HG03064 (cell line): Measurements from ENCODE around the gene TNFAIP8L3.

Source experiments
- ATAC-seq: cut with Tn5 transposase; IDR thresholded peaks from one replicate; pipeline ENCODE4 v1.9.1; 2021; ENCODE audit warnings: low read depth; ENCODE audit not compliant: unreplicated experiment

TNFAIP8L3 gene

DNA sequence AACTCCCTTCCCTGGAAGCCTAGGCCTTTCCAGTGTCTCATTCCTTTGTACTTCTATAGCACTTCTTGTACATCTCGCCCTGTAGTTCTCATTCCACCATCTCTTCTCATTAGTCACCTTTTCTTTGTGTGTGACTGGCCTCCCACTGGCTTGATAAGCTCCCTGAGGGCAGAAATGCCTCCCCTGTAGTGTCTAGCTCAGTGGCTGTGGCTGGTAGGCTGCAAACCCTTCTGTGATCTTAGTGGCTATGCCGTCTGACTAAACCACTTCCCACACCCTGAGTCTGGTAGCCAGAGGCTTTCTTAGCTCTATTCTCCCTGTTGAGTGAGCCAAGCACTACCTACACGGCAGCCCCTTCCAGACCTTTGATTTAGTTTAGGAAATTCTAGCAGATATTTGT is 24.4 kb upstream of the TNFAIP8L3 start:
- ATAC-seq: no peak

DNA sequence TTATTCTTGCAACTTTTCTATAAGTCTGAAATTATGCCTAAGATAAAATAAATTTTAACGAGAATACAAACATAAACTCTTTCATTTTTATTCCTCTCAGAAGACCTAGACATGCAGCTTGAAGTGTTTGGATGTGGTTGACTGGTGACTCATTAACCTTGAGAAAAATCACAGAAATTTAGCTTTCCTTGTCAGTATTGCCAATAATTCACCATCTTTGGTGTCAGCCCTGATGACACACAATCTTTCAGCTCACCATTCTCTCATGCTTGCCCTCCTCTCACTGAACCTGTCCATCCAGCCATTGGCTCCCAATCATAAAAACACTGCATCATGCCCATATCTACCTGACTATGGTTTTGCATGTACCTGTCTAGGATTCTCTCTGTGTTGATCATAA is 22.6 kb upstream of the TNFAIP8L3 start:
- no peak for ATAC-seq

DNA sequence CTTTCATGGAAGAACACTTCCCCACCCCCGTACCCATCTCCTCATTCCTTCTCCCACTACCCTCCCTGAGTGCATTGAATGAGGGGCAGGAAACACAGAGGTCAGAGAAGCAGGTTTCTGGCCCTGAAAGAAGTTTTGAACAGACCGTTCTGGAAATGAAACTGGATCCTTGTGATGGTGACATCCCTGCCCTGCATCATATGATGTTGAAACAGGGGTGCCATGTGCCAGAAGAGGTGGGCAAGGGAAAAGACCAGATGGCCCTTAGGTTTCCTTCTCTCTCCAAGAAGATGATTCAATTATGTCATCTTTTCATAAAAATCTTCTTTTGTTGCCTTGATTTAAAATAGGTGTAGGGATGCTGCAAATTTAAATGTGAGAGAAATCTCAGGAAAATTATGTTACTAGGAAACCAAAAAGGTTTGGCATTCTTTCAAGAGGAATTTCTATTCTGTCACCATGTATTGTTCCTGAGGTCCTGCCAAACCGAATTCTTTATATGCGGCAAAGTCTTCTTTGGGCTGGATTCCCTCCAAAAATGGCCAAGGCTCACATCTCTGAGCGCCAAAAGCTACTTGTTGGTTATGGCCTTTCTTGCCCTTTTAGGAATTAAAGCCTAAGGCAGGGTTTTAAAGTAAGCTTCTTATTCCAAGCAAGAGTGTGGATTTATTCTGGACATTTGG is 19.9 kb upstream of the TNFAIP8L3 start:
- ATAC-seq: no peak

DNA sequence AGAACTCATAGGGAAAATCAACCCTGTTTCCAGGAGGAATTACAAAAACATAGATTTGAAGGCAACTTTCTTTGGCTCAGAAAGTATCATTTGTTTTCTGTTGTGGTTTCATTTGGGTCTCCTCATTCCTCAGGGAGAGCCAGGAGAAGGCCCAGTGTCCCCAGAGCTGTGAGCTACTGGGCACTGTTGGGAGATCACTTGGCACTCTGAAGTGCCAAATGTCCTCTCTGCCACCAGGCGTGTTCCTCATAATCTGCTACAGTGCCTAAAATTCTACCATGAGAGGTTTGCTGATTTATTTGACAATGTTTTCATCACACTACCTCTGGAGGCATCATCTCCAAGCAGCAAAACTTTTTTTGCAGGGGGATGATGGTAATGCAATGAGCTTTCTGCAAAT is 17.4 kb upstream of the TNFAIP8L3 start:
- ATAC-seq: no peak

DNA sequence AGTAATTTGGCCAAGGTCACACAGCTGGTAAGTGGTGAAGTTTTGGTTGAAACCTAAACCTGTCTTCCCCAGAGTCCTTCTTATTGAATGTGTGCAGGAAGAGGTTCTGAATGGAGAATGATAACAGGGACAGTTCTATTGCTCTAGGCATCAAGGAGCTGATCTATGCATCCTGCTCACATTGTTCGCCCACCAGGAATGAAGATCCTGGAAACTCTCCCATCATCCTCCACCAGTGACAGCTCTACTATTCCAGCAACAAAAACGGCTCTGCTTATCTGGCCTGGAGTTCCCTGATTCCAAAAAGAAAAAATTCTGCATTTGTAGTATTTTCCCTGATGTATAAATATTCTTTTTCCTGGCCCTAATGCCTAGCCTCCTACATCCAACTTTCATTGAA is 16.4 kb upstream of the TNFAIP8L3 start:
- no peak for ATAC-seq

DNA sequence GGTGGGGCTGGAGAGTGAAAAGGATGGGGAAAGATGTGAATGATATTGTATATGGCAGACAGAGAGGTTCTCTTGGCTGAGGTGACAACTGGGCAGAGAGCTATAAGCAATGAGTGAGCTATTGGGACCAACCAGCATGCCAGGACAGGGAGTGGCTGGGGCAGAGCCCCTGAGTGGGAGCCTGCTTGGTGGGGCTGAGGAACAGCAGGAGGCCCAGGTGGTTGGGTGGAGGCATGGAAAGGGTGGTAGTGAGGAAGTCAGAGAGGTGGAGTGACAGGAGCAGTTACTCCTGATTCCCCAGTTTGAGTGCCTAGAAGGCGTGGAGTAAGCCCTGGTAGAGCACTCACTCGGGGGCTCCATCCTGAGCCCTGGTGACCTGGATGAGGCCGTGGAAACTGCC is 15.5 kb upstream of the TNFAIP8L3 start:
- no peak for ATAC-seq

DNA sequence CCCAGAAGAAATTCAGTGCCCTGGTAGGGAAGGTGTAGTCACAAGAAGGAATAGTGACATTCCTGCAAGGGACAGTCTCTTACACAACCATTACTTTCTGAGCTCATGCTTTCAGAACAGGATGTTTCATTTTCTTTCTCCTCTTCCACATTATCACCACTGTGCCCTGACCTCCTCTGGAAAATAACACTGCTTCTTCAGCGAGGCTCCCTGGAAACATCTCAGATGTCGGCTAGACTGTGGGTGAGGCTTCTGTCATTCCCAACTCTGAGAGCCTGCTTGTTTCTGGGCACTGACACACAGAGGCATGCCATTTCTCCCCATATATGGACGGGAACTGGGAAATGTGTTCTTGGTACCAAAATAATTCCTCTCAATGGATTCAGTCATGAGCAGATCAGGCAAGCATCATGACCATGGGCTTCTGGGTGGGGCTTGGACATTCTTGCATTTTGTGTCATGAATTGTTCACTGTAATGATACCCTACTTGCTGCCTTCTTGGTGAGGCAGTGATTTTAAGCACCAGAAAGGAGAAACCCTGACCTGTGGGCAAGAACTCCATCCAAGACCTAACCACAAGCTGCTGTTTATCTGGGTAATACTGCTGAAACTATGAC is 14.3 kb upstream of the TNFAIP8L3 start:
- ATAC-seq: no peak

DNA sequence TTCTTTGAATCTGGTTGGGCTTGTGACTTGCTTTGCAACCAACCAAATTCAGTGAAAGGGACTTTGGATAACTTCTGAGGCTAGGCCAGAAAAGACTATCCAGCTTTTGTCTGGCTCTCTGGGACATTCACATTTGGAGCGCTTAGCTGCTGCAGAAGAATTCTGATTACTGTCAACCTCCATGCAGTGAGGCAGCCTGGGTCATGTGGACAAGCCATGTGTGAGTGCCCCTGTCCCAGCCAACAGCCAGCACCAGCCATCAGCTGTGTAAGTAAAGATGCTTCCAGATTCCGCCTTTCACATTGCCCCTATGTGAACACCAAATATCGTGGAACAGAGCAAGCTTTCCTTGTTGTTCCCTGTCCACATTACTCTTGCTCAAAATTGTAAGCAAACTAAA is 12.9 kb upstream of the TNFAIP8L3 start:
- no peak for ATAC-seq

DNA sequence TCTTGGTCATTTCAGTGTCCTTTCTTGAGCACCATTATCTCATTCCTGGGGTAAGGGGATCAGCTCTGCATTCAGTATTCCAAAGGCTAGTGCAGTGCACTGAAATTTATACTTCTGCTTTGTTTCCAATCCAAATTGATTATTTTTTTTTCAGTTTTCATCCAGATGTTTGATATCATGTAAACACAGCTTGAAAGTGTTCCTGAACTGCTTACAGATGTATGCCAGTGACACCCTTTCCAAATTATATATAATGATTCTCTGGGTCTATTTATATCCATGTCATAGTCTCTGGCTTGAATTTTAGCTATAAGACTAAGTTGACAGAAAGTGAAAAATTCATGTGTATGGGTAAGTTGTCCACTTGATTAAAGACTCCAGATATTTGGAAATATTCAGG is 11.8 kb upstream of the TNFAIP8L3 start:
- no peak for ATAC-seq

DNA sequence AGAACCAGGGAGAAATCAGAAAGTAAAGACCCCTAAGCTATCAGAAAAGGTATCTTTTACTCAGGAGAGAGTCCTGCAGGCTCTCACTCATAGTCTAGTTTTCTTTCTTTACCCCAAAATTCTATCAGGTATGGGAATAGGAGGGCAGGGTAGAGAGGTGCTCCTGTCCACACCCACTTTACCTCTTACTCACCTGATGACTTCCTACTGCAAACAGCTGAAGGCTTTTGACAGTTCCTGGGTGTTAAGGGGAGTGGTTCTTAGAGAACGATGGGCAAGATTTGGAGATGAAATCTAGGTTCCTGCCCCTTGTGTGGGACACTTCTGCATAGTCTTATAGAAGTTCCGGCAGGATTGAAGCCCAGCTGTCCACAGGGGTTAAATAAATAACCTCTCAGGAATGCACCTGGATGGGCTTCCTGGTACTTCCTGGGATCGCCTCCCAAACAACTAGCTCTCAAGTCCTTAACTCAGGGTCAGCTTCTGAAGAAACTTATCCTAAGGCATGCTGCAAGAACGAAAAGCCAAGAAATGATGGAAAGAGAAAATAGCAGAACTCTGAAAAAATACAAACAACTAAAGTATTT is 10.8 kb upstream of the TNFAIP8L3 start:
- ATAC-seq: no peak

DNA sequence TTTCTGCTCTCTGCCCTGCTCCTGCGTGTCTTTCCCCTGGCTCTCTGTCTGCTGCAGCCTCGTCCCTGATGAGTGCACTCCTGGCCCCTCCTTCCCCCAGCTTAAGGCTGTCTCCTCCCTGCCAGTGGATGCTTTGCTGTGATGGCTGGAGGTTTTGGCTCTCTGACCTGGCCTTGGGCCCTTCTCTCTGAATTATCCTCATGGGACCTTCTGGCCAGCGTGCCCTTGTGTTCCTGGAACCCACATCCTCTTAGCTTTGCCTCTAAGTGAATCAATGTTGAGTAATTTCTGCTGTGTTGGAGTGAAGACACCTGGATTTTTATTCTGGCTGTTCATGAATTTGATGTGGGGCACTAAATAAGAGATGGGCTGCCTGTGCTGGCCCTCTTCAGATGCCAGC is 9.8 kb upstream of the TNFAIP8L3 start:
- no peak for ATAC-seq

DNA sequence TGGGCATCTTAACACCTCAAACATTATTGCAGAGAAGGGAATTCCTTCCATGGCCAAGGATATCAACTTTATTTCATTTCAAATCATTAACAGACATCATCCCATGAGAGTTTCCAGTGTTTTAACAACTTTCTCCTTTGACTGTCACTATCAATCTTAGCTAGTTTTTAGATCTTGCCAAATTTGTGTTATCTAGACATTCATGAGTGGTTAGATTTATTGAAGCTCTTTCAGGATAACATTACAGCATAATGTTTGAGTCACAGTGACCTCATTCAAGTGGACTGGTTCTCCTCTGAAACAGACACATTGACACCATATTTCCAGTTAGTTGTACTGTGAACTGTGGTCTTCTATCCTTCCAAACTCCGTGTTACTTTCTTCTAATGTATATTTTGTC is 8.6 kb upstream of the TNFAIP8L3 start:
- no peak for ATAC-seq

DNA sequence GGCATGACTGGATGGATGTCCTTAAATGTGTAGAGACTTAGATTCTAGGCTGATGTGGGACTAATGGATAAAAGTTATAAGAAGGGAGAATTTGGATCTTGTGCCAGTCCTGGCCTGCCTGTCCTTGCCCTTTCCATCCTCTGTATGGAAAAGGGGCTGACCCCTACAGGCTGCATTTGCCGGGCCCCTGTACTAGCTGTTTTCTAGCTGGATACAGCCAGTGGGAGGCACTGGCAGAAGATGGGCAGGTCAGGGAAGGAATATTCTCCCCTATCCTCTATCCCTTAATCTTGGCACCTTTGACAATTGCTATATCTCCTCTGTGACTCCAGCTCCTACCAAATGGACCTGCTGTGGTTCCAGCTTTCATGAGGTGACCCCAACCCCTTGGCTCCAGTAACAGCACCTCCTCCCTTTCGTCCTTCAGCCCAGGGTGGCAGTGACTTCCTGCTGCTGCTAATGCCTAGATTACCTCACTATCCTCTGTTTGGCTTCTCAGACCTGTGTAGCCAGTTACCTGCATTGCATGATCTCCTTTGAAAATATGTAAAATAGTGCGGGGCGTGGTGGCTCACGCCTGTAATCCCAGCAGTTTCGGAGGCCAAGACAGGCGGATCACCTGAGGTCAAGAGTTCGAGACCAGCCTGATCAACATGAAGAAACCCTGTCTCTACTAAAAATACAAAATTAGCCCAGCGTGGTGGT is 6.2 kb upstream of the TNFAIP8L3 start:
- ATAC-seq: no peak

DNA sequence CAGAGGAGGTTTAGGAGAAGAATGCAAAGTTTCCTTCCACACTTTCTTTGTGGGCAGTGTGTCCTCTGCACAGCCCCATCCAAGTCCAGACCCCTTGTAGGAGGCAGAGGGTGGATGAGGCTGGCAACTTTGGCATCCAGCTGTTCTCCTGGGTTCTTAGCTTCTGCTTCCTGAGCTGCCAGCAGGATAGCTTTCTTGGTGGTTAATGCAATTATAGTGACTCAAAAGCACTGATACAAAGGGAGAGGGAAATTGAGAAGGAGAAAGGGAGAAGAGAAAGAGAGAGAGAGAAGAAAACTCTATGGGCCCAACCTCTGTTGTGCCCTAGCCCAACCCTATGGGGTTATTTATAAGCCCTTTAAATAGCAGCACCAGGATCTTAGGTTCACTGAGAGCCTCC is 4.5 kb upstream of the TNFAIP8L3 start:
- ATAC-seq: no peak

DNA sequence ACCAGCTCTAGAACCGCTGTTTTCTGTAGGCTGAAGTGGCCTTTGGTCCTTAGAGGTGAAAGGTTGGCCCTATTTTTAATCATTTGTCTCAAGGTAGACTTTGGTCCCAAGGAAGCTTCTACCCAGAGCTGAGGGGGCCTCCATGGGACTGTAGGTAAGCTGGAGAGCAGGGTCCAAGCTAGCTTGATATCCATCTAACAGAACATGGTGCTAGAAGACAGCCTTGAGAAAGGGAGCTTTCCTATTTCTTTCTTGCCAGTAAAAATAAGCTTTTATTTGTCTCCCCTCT is 3.6 kb upstream of the TNFAIP8L3 start:
- ATAC-seq: no peak

DNA sequence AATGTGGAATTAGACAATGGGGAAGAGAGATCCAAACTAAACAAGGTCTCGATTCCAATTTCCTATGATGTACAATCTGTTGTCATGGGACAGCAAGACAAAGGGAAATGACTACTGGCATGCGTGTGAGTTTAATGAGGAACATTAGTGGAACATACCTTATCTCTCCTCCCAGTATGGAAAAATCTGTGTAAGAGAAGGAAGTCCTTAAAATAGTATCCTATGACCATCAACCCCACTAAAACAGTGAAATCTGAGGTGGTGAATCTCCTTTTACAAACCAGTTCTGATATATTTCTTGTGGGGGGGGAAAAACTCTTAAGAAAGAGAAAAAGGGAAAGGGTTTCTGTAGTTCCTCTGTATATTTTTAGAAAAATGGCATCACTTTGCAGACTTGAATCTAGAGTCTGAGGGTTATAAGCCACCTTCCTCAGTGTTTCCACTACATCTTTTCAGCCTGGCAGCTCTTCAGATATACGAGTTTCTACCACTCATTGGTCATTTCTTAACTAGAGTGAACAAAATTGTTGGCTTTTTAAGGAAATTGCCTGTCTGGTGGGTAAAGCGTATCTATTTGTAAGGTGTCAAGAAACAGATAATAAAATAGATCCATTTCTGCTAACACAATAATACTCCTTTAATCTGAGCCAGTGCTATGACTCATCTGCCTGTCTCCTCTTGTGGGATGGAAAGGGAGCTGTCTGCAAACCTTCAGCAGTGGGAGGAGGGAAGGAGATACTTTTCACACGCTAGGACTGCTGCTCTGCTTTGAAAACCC is 3.0 kb upstream of the TNFAIP8L3 start:
- no peak for ATAC-seq

DNA sequence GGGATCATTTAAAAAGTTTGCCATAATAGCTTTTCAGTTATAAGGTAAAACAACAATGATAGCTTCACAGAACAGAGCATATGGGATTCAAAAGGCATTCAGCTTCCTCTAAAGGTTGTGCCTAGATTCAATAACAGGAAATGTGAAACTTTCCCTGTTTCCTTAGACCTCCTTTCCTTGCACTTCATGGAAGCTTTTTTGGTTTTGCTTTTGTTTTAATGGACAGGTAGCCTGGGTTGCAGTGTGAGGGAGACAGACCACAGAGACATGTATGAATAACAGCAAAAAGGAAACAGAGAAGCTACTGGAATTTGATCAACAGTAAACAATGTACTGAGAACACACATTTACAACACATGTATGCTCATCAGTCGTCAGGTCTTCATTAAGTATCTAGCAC is 2.3 kb upstream of the TNFAIP8L3 start:
- no peak for ATAC-seq

DNA sequence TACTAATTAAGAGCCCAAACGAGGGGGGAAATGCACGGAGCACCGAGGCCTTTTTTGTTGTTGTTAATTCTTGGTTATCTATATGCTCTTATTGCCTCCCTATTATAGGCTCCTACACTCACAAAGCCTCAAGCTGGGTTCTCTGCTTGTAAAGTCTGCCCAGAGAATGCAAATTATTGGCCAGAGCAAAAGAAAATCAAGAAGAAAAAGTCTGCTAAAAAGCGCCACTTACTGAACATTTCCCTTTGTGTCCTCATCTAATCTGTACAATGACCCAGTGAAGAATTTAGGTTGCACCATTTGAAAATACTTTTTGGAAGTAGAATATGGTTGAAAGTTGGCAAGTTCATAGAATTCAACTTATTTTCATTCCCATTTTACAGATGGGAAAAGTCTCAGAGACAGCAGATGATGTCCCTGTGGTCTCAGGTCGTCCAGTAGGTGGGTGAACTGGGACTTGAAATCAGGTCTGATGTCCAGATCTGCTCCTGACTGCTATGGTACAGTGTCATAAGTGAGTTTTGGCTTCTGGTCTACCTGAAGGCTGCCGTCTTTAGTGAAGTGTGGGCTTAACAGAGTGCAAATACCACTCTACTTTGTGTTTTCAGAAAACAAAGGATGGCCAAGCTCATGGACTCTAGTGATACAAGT is 1.1 kb upstream of the TNFAIP8L3 start:
- no peak for ATAC-seq

DNA sequence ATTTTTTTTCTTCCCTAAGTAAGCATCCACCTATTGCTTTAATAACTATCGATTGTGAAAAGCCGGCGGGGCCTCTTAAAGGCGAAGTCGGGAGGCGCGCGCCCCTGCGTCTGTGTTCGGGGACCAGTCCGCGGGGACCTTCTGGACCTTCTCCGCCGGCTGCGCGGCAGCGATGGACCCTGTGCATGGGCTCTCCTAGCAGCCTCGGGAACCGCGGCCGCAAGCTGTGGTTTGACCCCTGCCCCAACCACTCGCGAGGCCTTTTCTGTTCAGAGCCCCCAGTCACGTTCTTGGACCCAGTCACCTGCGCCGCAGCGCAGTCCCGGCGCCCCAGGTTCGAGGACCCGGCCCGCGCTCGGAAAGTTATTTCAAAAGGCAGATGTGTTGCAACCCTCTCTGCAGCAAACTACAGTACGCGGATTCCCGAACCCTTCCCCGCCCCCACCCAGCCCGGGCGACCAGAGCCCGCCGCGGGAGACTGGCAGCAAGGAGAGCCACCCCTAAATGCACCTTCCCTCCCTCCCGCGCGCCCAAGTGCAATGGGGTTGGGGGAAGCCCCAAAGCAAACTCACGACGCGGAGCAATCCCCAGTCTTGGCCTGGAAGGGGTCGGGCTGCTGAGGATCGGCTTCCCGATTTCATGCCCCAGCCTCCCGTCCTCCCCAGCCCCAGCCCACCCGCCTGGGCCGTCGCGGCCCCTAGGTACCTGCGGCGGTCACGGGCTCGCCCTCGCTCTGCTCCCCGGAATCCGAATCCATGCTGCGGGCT is 684 bp downstream of the TNFAIP8L3 start:
- no peak for ATAC-seq

DNA sequence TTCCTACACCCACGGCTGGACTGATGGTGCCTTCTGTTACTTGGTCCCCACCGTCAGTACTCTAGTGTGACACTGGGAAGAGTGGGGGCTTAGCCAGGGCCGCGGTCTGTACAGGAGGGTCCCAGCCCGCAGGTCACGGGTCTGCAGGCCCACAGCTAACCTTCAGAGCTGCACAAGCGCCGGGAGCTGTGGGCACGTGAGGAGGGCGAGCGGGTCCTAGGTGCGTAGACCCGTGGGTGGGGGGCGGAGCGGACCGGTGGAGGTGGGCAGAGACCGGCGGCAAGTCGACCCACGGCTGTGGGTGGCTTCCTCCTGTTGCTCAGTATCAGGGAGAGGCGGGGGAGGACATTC is 1.2 kb downstream of the TNFAIP8L3 start:
- no peak for ATAC-seq
